GM23338 (cell line): Measurements from ENCODE around the gene CEACAM7. TPM values are rescaled to one million over a fixed set of nuclear protein-coding genes. Genes with fewer than 3 reads are reported as not detected.

Source experiments
- ATAC-seq: fragments of 200-7000 bp; cut with Tn5 transposase; 3 replicates; pipeline ENCODE4 v1.9.1; 2020
- DNase-seq: peaks from one replicate; pipeline ENCODE4 v3.0.0-alpha.2; 2015; ENCODE audit warnings: low spot score
- H2AFZ ChIP-seq: fragments of 200-600 bp; sonication (generic); 2 replicates; pipeline ENCODE4 v1.8.0; 2016; ENCODE audit warnings: antibody characterized with exemption, mild to moderate bottlenecking, moderate library complexity
- H3F3A ChIP-seq: fragments of 200-600 bp; sonication (generic); replicated peaks from 2 replicates; pipeline ENCODE4 v1.8.0; 2017; ENCODE audit warnings: antibody characterized with exemption, mixed run types, low read depth
- H3K27ac ChIP-seq: fragments of 200-600 bp; sonication (generic); 2 replicates; pipeline ENCODE4 v1.6.1; 2016; ENCODE audit warnings: low read depth
- H3K27me3 ChIP-seq: fragments of 200-600 bp; sonication (generic); 2 replicates; pipeline ENCODE4 v1.8.0; 2016; ENCODE audit warnings: mild to moderate bottlenecking, mixed run types, moderate library complexity; ENCODE audit not compliant: insufficient read depth
- H3K36me3 ChIP-seq: fragments of 200-600 bp; sonication (generic); 2 replicates; pipeline ENCODE4 v1.8.0; 2016; ENCODE audit warnings: mild to moderate bottlenecking; ENCODE audit not compliant: insufficient read depth
- H3K4me1 ChIP-seq: fragments of 200-600 bp; sonication (generic); 2 replicates; pipeline ENCODE4 v1.8.0; 2016; ENCODE audit warnings: mild to moderate bottlenecking, moderate library complexity; ENCODE audit not compliant: insufficient read depth
- H3K4me2 ChIP-seq: fragments of 200-600 bp; sonication (generic); 2 replicates; pipeline ENCODE4 v1.7.1; 2017; ENCODE audit warnings: mixed run types
- H3K4me3 ChIP-seq: fragments of 200-600 bp; sonication (generic); 2 replicates; pipeline ENCODE4 v1.6.1; 2016; ENCODE audit warnings: mixed run types
- H3K79me2 ChIP-seq: fragments of 200-600 bp; sonication (generic); replicated peaks from 2 replicates; pipeline ENCODE4 v1.8.0; 2017; ENCODE audit warnings: mild to moderate bottlenecking; ENCODE audit not compliant: insufficient read depth
- H3K9me2 ChIP-seq: fragments of 200-600 bp; sonication (generic); 2 replicates; pipeline ENCODE4 v1.8.0; 2017; ENCODE audit not compliant: insufficient read depth
- H4K20me1 ChIP-seq: fragments of 200-600 bp; sonication (generic); replicated peaks from 2 replicates; pipeline ENCODE4 v1.8.0; 2017; ENCODE audit warnings: mild to moderate bottlenecking; ENCODE audit not compliant: insufficient read depth
- H3K27ac Mint-ChIP-seq: 2 replicates; pipeline ENCODE4 v1.8.0; 2020; ENCODE audit warnings: inconsistent platforms, mild to moderate bottlenecking, moderate library complexity, mixed read lengths
- H3K27me3 Mint-ChIP-seq: 3 replicates; pipeline ENCODE4 v1.8.0; 2022; ENCODE audit warnings: low read depth, mild to moderate bottlenecking, moderate library complexity, mixed read lengths, inconsistent platforms; ENCODE audit not compliant: insufficient read depth, poor library complexity
- H3K36me3 Mint-ChIP-seq: 3 replicates; pipeline ENCODE4 v1.8.0; 2021; ENCODE audit warnings: low read depth, mild to moderate bottlenecking, inconsistent platforms, moderate library complexity, mixed read lengths
- H3K4me1 Mint-ChIP-seq: 3 replicates; pipeline ENCODE4 v1.8.0; 2020; ENCODE audit warnings: mild to moderate bottlenecking, inconsistent platforms, mixed read lengths
- H3K4me3 Mint-ChIP-seq: 3 replicates; pipeline ENCODE4 v1.8.0; 2021; ENCODE audit warnings: moderate library complexity, mild to moderate bottlenecking, inconsistent platforms, mixed read lengths
- H3K9me3 Mint-ChIP-seq: 3 replicates; pipeline ENCODE4 v1.8.0; 2020; ENCODE audit warnings: moderate library complexity, mild to moderate bottlenecking, inconsistent platforms, mixed read lengths
- POLR2AphosphoS5 ChIP-seq: IDR thresholded peaks from 2 replicates; pipeline ENCODE4 v1.6.1; 2016; ENCODE audit warnings: antibody characterized with exemption, low read depth
- polyA plus RNA-seq: library from polyadenylated mRNA; unstranded; fragments of >200 nt; fragmentation: Nextera tagmentation; extraction: Ambion mirVana; gene quantifications from 2 replicates; pipeline ENCODE4 v1.2.1, GENCODE V29; 2016
- total RNA-seq: library from RNA; depleted of rRNA; stranded (reverse); fragments of >200 nt; shearing (Covaris generic); gene quantifications from 2 replicates; pipeline ENCODE4 v1.2.3, GENCODE V29; 2014
- TF ChIP-seq, protein P1 (sequence below): IDR thresholded peaks from 2 replicates; pipeline ENCODE4 v1.6.1; 2016; ENCODE audit warnings: antibody characterized with exemption
- TF ChIP-seq, protein P2 (sequence below), 2 experiments: fragments of 200-600 bp in 1 of 2; sonication (generic) in 1 of 2; conservative IDR thresholded peaks; 2 replicates each; pipeline versions ENCODE4 v1.5.1 to v1.6.1; 2016 to 2017; ENCODE audit warnings: antibody characterized with exemption in 2 of 2, low read depth in 2 of 2, mild to moderate bottlenecking in 2 of 2, moderate library complexity in 1 of 2

CEACAM7 gene
- total and polyA plus RNA-seq, 2 experiments from 2014 or later: 0.24 TPM; not detected in 1

DNA sequence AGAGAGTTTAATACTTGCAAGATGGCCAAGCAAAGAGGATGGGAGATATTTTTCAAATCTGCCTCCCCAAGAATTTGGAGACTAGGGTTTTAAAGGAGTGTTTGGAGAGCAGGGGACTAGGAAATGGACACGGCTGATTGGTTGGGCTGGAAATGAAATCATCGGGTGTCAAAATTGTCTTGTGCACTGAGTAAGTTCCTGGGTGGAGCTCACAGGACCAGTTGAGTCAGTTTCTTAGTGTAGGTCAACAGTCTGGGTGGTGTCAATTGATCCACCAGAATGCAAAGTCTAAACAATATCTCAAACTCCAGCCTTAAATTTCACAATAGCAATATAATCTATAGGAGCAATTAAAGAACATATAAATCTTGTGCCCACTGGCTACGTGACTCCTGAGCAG lies 38.2 kb downstream of the CEACAM7 start:
- no peak overlapping the region for H3K4me2 ChIP-seq
- no peak for ATAC-seq
- peaks cover 10% of the 10 kb centered on the region; the same call in 1 of the 2 replicates for H3K9me2 ChIP-seq
- no peaks in the 10 kb centered on the region for H4K20me1 ChIP-seq
- H2AFZ ChIP-seq: no peak overlapping the region
- H3K4me1 ChIP-seq: 0 out of 2 replicates have a peak, but pooled peaks cover 7% of the 10 kb centered on the region
- no peak overlapping the region for H3K27ac ChIP-seq
- Mint-ChIP-seq H3K27ac (no peak overlapping the region), H3K27me3 (peaks cover 7% of the 10 kb centered on the region), H3K36me3 (peaks cover 3% of the 10 kb centered on the region; the same call in 1 of the 3 replicates), H3K4me1 (peaks cover 21% of the 10 kb centered on the region), H3K4me3 (no peak overlapping the region), H3K9me3 (peaks cover 4% of the 10 kb centered on the region; the same call in 2 of the 3 replicates)
- no peak for TF ChIP-seq POLR2AphosphoS5
- no peaks in the 10 kb centered on the region for H3K27me3 ChIP-seq
- no peak overlapping the region for H3K4me3 ChIP-seq
- no peaks in the 10 kb centered on the region for H3K79me2 ChIP-seq
- H3F3A ChIP-seq: no peaks in the 10 kb centered on the region
- DNase-seq: no peak
- no peaks in the 10 kb centered on the region for H3K36me3 ChIP-seq

DNA sequence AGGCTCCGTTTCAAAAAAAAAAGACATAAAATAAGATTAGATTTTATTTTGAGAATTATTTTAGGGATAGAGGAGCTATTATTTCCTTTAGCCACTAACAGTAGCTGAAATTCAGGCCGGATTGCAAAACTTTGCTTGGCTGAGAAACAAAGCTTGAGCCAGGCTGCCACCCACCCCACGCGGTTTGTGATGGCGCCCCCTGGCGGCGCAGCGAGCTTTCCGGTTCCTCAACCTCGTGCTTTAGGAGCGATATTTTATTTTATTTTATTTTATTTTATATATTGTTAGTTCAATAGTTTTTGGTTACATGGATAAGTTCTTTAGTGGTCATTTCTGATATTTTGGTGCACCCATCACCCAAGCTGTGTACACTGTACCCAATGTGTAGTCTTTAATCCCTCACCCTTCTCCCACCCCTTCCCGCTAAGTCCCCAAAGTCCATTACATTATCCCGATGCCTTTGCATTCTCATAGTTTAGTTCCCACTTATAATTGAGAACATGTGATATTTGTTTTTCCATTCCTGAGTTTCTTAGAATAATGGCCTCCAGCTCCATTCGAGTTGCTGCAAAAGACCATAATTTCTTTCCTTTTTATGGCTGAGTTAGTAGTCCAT lies 41.4 kb downstream of the CEACAM7 start:
- peak; percentile 78 for DNase-seq
- ATAC-seq: peak; percentile 82
- peaks cover 10% of the 10 kb centered on the region; the same call in 2 of the 3 replicates for H3K4me1 Mint-ChIP-seq

More for the DNA sequence above, 41.4 kb downstream of the CEACAM7 start:
- Histone ChIP-seq H2AFZ (peak overlapping the region; percentile 29; the same call in 1 of the 2 replicates), H3K79me2 (no peaks in the 10 kb centered on the region), H3F3A (no peaks in the 10 kb centered on the region), H3K4me2 (no peak overlapping the region), H3K4me3 (no peak overlapping the region), H3K4me1 (no peaks in the 10 kb centered on the region), H3K36me3 (no peaks in the 10 kb centered on the region), H3K27me3 (no peaks in the 10 kb centered on the region), H4K20me1 (no peaks in the 10 kb centered on the region), H3K9me2 (no peaks in the 10 kb centered on the region; the same call in 1 of the 2 replicates), H3K27ac (no peak overlapping the region)
- no peak overlapping the region for H3K4me3 Mint-ChIP-seq
- no peaks in the 10 kb centered on the region for H3K36me3 Mint-ChIP-seq
- TF ChIP-seq, protein P1, sequence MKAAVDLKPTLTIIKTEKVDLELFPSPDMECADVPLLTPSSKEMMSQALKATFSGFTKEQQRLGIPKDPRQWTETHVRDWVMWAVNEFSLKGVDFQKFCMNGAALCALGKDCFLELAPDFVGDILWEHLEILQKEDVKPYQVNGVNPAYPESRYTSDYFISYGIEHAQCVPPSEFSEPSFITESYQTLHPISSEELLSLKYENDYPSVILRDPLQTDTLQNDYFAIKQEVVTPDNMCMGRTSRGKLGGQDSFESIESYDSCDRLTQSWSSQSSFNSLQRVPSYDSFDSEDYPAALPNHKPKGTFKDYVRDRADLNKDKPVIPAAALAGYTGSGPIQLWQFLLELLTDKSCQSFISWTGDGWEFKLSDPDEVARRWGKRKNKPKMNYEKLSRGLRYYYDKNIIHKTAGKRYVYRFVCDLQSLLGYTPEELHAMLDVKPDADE: no peak
- TF ChIP-seq, protein P2, sequence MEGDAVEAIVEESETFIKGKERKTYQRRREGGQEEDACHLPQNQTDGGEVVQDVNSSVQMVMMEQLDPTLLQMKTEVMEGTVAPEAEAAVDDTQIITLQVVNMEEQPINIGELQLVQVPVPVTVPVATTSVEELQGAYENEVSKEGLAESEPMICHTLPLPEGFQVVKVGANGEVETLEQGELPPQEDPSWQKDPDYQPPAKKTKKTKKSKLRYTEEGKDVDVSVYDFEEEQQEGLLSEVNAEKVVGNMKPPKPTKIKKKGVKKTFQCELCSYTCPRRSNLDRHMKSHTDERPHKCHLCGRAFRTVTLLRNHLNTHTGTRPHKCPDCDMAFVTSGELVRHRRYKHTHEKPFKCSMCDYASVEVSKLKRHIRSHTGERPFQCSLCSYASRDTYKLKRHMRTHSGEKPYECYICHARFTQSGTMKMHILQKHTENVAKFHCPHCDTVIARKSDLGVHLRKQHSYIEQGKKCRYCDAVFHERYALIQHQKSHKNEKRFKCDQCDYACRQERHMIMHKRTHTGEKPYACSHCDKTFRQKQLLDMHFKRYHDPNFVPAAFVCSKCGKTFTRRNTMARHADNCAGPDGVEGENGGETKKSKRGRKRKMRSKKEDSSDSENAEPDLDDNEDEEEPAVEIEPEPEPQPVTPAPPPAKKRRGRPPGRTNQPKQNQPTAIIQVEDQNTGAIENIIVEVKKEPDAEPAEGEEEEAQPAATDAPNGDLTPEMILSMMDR (conservative IDR thresholded peaks at IDR 0.05; ENCODE audit: low read depth in 2 of 2): peak; percentile 69 to 86
- no peak overlapping the region for H3K27ac Mint-ChIP-seq
- peaks cover 4% of the 10 kb centered on the region for H3K27me3 Mint-ChIP-seq
- H3K9me3 Mint-ChIP-seq: no peaks in the 10 kb centered on the region
